Left forelimb (tissue), 1 donor: Measurements from ENCODE around the gene BCAS3.
A peak's percentile ranks its signal among the peaks of the same experiment; 100 is the strongest.
"Not testable (repeated sequence)": the region's sequence is repeated elsewhere in the genome, so short reads cannot be mapped to it uniquely, and the experiment has no call there.

ENCODE experiments used
- DNase-seq: peaks from one replicate; pipeline ENCODE4 v3.0.0-alpha.2; 2018; ENCODE audit warnings: low spot score

BCAS3 gene

DNA sequence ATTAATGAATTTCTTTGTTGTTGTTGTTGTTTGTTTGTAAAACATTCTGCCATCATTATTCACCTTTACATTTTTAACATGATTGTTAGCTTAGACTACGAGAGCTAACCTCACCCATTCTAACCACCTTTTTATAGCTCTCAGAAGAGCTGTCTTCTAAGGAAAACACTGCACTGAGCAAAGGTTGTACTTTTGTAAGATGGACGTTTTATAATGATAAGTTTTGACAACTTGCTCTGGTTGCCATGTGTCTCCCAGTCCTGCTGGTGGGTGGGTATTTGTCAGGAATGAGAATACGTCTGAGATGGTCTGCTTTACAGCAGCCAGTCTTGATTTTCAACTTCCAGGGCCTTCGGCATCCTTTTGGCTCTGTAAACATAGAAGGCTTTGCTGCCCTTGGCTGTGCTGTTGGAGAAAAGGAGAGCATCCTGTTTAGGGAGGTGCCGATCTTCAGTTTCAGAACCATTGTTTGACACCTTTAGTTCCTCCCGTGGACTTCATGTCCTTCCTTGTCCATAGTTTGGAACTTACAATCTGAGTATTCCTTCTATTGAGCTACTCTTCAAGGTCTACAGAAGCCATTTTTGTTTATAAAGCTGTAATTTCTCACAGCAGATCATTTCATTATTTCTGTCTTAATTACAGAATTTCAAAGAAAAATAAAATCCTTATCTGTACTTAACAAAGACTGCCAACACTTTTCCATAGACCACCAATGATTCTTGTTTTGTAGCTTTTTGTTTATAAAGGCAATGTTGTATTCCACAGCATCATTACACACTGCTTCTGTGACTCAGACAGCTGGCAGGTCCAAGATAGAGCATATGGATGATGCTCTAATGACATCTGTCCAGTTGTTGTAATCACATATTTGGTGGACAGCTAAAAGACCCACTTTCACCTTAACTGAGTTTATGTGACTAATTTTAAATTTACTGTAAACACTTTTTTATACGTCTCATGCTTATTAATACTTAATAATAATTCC lies 451.9 kb downstream of the BCAS3 start:
- DNase-seq: no peak

DNA sequence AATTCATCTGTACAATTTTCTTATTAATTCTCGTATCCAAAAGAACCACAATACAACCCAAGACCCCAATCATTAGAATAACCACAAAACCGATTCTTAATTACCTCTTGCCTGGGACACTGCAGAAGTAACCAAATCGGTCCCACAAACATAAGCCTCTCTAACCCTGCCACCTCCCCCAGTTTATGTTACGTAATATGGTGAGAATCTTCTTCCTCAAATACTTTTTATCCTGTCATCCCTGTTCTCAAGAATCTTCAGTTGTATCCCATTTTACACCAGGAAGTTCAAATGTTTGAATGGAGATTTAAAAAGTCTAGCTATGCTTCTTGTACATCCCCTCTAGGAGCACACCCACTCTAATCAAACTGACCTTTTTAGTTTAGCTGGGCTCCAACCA lies 452.7 kb downstream of the BCAS3 start:
- DNase-seq: no peak

DNA sequence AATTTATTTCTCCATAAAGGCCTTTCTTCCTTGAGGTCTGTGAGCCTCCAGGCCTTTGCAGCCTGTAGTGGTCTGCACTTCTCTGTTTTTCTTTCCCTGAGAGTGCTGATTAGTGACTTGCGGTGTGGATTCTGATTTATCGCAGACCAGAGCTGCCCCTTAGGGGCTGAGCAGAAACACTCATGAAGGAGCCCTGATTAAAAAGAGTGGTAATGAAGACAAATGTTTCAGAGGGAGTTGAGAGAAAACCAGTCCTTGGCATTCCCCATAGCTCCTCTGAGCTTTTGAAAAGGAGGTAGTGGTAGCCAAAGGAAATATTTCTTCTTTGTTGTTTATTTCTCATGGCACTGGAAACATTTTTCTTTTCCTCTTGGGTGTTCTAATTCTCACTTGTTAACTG lies 453.9 kb downstream of the BCAS3 start:
- DNase-seq: no peak

DNA sequence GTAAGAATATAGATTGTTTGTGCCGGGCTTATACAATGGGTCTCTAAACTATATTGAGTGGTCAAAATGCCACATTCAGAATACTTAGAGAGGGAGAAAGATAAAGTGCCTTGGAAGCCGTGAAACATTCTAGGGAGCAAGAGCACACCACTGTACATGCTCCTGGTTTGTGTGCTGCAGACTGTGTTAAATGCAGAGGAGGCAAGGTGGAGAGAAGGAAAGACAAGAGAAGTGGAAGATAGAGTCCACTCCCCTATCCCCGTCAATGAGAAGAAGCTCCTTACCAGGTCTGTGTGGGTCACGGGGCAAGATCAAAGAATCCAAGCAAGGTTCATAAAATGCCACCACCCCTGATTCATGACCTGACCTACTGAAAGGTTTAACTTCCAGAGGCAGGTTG lies 454.9 kb downstream of the BCAS3 start:
- no peak for DNase-seq

DNA sequence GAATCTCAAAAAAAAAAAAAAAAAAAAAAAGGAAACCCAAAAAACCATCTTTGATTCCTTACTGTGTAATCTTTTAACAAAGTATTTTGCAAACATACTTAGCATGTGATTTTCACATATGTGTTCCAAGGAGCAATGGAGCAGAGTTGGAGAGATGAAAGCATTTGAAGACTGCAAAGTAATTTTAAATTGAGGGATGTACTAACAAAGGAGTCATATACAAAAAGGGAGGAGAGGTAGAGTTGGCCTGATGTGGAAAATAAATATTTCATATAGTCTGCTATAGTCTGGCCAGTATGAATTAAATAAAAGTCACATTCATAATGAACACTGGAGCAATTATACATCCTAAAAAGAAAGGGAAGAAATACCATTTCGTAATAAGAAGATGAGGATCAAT lies 456.2 kb downstream of the BCAS3 start:
- DNase-seq: no peak

DNA sequence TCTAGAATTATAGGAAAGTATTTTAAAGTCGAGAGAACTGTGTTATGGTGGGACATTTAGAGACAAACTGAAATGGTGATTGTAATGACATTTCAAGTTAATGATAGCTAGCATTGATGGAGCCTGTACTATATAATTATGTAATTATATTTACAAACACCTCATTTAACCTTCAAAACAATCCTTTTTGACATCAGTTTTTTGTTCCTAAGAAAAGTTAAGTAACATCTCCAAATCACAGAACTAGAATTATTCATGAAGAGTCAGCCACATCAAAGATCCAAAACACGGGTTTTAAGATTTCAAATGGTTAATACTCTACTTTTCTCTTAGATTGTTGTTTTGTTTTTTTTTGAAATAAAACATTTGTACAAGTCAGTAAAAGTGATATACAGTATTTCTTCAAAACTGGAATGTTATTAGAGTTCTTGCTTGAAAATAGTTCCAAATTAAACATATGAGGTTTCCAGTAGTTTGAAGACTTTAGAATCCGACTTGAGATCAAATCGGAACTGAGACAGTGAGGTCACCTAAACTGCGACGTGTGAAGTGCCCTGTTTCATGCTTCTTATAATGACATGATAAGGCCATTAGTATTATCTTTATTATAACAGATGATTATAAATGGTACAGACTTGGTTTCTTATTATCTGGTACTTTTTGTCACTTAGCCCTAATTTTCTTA lies 457.0 kb downstream of the BCAS3 start:
- DNase-seq: no peak

DNA sequence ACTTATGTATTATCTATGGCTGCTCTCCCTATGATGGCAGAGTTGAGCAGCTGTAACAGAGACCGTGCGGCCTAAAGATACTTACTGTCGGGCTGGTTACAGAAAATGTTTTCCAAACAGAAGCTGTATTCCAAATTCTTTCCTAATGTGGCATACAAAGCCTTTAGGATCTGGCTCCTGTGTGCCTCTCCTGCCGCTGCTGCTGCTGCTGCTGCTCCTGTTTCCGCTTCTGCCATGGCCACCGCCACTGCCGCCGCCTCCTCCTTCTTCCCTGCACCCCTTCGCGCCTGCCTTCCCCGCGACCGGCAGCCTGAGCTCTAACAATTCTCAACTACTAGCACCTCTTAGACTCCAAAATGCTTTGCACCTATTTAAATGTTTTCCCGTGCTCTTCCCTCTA lies 458.1 kb downstream of the BCAS3 start:
- no peak for DNase-seq

DNA sequence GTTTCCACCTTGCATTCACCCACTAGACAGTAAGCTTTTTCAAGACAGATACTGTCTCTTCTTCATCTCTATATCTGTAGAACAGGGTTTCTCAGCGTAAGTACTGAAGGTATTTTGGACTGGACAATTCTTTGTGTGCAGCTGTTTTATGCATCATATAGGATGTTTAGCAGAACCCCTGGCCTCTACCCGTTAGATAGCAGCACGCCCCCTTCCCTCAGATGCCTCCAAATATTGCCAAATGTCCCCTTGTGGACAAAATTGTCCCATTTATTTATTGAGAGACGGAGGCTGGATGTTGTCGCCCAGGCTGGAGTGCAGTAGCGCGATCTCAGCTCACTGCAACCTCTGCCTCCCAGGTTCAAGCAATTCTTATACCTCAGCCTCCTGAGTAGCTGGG lies 458.6 kb downstream of the BCAS3 start:
- DNase-seq: no peak

DNA sequence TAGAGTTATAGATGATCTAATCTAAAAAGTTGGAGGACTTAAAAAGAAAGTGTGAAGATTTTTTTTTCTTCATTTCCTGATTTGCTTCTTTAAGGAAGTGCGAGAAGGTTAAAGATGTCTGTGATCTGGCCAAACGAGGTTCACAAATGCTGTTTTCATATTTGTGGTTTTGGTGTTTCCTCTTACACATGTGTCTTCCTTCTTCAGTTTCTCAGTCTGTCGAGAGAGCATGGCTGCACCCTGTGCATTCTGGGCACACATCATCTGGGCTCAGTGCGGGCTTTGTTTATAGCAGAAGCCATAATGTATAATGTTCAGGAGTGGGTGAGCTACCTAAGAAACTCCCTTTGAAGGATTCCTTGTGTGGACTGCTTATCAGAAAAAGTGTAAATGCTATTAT lies 461.6 kb downstream of the BCAS3 start:
- no peak for DNase-seq

DNA sequence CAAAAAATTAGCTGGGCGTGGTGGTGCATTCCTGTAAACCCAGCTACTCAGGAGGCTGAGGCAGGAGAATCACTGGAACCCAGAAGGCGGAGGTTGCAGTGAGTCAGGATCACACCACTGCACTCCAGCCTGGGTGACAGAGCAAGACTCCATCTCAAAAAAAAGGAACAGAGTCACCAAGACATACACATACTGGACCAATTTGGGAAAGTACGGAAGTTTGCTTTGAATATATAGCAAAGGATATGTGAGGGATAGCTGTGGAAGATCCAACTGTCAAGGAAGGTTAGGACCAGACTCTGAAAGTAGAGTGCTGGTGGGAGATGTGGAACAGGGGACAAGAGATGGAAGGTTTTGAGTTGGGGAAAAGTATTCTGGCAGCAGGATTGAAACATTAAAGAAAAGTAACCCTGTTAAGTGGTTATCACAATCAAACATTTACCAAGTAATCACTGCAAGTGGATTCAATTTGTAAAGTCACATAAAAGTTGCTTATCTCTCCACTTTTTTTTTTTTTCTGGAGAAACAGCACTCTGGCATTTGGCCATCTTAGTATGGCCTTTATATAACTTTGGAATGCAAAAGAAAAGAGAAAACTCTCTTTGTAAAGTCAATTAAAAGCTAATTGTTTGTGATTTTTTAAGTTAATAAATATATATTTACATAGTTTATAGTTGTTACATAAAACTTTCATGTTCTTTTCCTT lies 462.6 kb downstream of the BCAS3 start:
- no peak for DNase-seq

DNA sequence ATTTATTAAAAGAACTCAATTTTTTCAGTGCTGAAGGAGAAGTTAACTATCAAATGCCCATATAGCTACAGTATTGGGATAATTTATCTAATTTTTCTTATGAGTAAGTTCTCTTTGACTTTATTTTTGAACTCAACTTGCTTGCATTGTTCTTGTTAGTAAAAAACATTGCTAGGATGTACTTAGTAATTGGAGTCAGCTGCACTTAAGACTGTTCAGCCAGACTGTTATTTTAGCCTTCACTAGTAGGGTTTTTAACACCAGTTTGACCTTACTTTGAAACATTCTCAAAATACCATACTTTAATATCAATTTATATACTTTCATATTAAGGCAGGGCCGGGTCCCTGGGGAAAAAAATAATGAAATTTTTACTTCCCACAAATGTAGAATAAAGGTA lies 465.4 kb downstream of the BCAS3 start:
- DNase-seq: no peak

DNA sequence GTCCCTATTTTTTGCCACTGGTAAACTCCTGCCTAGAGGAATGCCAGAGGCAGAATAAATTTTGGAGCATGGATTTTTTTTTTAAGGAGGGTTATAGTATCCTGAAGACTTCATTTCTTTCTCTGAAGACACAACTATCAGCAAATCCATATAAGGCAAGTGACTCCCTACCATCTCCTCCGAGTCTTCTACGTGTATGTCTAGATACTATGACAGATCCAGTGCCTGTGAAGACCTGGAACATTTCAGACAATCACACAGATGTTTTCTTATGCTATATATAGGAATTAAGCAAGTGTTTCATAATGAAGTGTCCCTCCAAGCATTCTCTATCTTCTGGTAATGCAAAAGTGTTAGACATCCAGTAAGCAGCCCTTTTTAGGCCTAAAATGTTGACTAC lies 466.5 kb downstream of the BCAS3 start:
- DNase-seq: no peak

DNA sequence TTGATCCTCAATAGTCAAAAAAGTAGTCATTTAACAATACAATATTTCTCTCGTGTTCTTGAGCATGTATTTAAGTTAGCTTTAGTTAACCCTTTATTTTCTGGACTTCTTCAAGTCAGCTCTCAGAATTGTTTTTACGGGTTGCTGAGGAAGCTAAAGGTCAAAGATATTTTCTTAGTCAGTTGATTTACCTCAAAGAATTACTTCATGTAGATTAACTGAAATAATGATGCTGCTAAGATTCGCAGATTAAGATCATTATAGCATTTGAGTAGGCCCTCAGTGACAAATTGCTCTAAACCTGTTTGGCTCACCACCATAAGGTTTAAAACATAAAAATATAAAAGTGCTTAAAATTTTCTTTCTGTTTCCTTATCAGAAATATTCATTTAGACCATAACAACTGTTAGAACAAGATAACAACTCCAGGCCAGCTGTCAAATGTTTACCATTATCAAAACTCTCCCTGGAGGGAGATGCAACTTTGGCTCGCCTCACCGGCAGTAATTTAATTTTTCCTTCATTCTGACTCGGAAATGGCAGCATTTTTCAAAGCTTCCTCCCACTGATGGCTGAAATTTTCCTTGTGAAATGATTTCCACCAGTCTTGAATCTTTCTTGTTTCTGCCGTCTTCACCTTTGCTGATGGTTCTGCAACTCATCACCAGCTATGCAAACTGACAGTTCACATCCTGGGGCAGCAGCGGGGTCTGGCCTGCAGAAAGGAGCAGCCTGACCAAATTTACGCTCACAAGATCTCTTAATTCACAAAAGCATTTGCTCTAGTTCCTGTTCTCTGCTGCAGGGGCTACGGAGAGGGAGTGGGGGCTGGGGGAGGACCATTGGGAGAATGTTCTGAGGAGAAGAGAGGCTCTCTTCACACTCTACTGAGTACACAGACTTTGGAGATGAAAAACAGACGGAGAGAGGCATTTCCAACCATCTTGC lies 467.2 kb downstream of the BCAS3 start:
- peak; percentile 68 for DNase-seq

DNA sequence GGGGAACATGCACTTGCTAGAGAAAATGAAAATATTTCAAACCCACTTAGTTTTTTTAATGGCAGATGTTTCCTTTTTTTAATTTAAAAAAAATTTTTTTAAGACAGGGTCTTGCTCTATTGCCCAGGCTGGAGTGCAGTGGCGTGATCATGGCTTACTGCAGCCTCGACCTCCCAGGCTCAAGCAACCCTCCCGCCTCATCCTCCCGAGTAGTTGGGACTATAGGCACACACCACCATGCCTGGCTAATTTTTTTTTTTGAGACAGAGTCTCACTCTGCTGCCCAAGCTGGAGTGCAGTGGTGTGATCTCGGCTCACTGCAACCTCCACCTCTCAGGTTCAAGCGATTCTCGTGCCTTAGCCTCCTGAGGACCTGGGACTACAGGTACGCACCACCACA lies 469.2 kb downstream of the BCAS3 start:
- DNase-seq: not testable (repeated sequence)

DNA sequence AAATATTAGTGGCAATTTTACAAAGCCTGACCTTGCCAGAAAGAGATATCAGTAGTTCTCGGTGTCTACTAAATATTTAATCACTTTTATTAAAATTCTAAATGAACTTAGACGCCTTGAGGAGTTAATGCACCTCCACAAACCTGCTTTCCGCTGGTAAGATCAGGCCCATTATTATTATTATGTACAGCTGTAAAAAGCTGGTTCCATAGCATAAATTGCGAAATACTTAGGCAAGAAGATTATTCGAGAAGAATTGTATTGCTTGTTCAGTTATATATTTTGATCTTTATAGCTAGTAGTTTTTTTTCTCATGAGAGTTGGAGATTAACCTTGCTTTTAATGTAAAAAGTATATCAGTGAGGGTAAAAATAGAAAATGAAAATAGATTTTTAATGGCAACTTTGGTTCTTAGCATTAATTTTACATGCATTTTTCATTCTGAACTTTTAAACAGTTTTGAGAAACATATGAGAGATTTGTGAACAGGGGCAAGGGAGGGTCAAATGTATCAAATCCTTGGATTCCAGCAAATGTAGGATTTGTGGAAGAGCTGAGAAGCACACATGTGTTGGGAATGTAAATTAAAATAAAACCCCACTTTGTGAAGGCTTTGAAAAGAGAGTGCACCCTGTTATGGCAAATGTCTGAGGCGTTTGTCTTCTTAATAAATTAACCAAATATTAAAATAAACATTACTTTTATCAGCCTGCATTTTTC lies 471.6 kb downstream of the BCAS3 start:
- no peak for DNase-seq

DNA sequence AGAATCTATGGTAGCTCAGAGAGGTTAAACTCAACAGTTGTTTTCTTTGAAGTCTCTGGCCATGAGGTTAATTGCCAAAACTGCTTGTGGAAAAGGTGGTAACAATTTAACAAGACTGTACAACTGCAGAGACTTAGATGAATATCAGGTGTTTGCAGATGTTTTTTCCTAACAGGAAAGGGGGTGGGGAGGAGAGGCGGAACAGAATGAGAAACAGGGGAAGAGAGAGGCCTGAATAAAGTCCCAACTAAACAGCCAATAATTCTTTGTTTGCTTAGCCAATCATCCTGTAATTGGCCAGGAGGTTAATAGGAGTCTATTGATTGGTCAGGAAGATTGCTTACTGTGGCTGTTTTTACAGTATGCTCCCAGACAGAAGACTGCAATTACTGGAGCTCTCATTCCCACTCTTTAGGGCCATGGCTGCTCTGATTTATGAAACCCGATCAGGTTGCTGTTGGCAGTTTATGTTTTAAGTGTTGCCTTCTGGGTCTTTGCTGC lies 472.3 kb downstream of the BCAS3 start:
- no peak for DNase-seq

DNA sequence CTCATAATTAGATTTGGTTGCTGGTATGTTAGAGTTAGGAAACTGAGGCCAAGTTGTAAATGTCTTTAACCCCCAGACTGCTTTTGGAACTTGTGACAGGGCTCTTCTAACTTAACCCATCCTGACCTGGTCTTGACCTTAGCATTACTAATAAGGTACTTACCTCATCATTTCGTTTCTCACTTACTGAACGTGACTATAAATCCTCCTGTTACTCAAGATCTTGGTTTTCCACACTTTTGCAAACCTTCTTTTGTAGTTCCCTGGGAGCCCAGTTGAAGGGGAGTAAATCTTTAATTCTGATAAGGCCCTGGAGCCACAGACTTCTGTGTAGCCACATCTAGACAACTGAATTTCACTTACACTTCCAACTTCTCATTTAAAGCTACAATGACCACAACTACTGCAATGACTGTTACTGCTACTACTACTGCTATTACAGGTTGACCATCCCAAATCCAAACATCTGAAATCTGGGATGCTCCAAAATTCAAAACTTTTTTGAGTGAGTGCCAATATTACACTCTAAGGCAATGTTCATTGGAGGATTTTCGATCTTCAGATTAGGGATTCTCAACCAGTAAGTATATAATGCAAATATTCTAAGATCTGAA lies 473.1 kb downstream of the BCAS3 start:
- no peak for DNase-seq

DNA sequence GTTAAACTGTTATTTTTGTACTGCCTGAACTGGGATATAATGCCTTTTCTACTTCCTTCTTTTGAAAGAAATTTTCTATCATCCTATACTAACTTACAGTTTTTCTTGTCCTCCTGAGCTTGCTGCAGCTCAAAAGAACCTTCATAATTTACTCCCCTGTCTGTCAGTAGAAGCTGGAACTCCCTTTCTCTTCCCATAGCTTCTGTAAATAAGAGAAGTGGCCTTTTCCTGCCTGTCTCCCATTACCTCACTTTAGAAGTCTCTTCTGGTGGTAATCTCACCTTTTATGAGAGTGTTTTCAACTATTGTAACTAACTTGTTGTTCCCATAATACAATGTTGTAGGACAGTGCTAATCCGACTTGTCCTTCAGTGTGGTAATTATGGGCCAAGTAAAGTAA lies 475.2 kb downstream of the BCAS3 start:
- DNase-seq: no peak

DNA sequence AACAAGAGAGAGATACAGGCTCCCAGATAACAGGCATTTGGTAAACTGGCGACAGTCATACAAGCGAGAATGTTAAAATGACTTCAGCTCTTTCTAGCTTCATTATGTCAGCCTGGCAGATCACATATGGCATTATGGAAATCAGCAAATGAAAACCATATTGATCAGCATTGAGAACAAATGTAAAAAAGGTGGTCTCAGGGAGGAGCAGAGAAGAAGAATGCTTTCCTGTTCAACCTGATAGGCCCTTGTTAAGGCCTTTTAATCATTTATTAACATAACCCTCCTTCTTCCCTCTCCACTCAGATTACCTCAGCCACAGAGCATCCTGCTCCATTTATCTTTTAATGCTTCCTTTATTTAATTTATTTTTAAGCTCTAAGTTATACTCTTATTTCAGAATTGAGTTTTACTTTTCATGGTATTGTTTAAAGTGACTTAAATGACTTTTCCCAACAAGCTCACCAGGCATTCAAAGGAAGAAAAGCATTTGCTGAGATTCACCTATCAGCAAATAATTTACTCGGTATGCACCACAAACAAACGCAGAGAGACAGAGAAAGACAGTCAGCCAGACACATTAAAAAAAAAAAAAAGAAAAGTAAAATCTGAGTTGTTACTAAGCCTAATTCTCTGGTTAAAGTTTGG lies 478.1 kb downstream of the BCAS3 start:
- DNase-seq: no peak
